Measurements from ENCODE around the gene DCN.

DCN gene

DNA sequence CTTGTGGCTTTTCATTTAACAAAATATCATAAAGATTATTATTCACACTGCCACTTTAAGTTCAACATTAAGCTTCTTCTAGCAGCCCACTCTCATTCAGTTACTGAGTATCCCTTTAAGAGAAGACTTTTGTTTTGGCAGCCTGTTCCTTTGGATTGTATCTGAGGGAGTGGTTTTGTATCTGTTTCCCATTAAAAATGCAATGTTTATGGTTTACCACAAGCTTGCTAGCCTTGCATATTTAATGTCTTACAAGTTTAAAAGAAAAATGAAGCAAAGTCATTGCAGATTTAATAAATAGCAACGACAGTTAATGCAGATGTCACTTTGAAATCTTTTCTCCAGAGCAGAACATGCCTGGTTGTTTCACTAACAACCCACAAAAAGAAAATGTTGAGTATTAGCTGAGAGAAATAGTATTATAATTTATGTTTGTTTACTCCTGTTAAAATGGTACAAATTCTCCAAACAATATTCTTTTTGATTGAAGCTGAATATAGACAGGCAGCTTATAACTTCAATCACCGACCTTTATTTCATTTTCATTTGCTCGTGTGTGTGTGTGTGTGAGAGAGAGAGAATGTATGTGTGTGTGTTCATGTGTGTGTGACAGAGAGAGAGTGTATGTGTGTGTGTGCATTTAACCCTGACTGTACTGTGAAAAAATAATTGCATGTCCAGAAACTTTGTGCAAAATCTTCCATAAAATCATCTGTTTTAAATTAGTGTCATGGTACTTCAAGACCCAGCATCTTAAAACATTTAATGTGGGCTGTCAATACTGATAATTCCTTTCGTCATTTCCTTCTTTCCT lies 1.8 kb downstream of the DCN start:
- in situ Hi-C loops (cut with MboI; ENCODE audit: low sequenced_read_pairs, unreplicated experiment) = no loop called here
- TF ChIP-seq, protein P1, sequence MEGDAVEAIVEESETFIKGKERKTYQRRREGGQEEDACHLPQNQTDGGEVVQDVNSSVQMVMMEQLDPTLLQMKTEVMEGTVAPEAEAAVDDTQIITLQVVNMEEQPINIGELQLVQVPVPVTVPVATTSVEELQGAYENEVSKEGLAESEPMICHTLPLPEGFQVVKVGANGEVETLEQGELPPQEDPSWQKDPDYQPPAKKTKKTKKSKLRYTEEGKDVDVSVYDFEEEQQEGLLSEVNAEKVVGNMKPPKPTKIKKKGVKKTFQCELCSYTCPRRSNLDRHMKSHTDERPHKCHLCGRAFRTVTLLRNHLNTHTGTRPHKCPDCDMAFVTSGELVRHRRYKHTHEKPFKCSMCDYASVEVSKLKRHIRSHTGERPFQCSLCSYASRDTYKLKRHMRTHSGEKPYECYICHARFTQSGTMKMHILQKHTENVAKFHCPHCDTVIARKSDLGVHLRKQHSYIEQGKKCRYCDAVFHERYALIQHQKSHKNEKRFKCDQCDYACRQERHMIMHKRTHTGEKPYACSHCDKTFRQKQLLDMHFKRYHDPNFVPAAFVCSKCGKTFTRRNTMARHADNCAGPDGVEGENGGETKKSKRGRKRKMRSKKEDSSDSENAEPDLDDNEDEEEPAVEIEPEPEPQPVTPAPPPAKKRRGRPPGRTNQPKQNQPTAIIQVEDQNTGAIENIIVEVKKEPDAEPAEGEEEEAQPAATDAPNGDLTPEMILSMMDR (IDR thresholded peaks at IDR 0.05; ENCODE audit: borderline replicate concordance, control extremely low read depth, extremely low read depth, insufficient read depth, missing control alignments) = no peak
- DNase-seq (ENCODE audit: low spot score) = no peak

DNA sequence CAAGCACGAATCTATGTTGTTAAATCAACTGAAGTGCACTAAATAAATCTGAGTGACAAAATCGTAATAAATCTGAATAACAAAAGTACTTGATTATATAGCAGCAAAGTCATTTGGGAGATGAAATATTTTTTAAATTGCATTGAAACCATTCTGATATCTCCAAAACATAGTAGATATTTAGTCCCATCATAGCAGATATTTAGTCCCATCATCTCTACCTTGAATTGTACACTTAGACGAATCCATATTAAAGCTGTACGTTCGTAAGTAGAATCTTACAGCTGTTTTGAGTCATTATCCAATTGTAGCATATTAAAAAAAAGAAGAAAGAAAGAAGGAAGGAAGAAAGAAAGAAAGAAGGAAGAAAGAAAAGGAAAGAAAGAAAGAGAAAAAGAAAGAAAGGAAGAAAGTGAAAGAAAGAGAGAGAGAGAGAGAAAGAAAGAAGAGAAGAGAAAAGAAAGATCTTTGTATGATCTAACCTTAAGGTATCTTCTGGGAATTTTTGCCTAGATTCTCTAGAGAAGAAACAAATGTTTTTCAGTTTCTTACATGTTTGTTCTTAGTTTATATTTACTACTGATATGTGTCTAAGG lies 2.6 kb downstream of the DCN start:
- no peak for DNase-seq (ENCODE audit: low spot score)
- in situ Hi-C loops (cut with MboI; ENCODE audit: low sequenced_read_pairs, unreplicated experiment) = no loop called here
- TF ChIP-seq, protein P1 (IDR thresholded peaks at IDR 0.05; ENCODE audit: borderline replicate concordance, control extremely low read depth, extremely low read depth, insufficient read depth, missing control alignments) = no peak

DNA sequence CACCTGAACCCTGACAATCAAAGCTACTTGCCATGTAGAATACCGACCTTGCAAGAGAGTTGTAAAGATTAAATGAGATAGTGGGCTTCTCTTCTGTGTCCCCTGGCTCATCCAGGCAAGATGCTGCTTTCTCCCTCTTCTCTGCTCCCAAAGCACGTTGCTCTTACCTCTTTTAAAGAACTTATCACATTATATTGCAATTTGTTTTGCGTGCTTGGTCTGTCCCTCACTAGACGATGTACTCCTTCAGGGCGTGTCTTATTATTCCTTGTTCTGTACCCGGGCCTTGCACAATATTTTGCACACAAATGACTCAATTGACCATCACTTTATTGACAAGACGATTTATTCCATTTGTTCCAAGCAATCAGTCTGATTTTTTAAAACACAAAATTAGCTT lies 3.3 kb downstream of the DCN start:
- in situ Hi-C loops (cut with MboI; ENCODE audit: low sequenced_read_pairs, unreplicated experiment) = no loop called here
- TF ChIP-seq, protein P1 (IDR thresholded peaks at IDR 0.05; ENCODE audit: borderline replicate concordance, control extremely low read depth, extremely low read depth, insufficient read depth, missing control alignments) = no peak
- DNase-seq (ENCODE audit: low spot score) = no peak

DNA sequence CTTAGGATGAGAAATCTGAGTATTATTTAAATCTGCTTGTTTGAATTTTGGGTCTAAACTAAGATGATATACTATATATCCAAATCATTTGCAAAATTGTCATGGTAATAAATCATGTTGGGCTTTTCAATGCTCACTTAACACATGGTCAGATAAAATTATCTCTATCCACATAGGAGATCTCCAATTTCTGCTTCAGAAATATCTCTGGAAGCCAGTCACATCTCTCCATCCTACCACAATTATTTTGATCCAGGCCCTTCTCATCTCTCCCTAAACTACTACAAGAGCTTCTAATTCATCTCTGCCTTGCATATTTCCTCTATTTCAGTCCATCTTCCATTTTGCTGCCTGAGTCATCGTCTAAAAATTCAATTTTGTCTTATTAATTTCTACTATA lies 3.8 kb downstream of the DCN start:
- in situ Hi-C loops (cut with MboI; ENCODE audit: low sequenced_read_pairs, unreplicated experiment) = no loop called here
- DNase-seq (ENCODE audit: low spot score) = no peak
- TF ChIP-seq, protein P1 (IDR thresholded peaks at IDR 0.05; ENCODE audit: borderline replicate concordance, control extremely low read depth, extremely low read depth, insufficient read depth, missing control alignments) = no peak

DNA sequence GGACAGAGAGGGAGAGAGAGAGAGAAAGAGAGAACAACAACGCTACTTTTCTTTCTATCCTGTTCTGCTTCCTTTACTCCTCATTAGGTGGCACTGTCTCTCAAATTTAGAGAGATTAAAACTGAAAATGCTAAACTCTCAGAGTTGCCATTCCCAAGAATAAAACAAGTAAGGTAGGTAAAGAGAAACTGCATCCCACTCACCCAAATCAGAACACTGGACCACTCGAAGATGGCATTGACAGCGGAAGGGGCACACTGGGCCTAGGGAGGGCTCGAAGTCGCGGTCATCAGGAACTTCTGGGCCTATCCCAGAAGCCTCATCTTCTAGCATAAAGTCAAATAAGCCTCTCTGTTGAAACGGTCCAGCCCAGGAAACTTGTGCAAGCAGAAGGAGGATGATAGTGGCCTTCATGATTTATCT lies 4.5 kb downstream of the DCN start:
- in situ Hi-C loops (cut with MboI; ENCODE audit: low sequenced_read_pairs, unreplicated experiment) = no loop called here
- TF ChIP-seq, protein P1 (IDR thresholded peaks at IDR 0.05; ENCODE audit: borderline replicate concordance, control extremely low read depth, extremely low read depth, insufficient read depth, missing control alignments) = no peak
- no peak for DNase-seq (ENCODE audit: low spot score)

DNA sequence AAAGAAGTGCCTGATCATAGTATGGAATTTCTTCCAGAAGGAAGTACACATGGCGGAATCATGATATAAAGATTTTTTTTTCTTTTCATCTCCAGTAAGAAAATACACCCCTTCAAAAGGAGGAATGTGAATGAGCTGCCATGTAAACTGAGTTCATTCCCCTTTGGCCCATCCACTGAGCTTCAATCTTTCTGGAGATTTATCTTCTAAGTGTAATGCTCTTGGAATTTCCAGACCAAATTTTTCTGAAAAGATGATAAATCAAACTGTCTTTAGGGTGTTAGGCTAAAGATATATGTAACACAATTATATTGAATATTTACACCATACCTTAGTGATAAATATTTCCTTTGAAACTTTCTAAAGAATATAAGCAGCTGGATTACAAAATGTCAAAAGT lies 5.2 kb downstream of the DCN start:
- no peak for DNase-seq (ENCODE audit: low spot score)
- in situ Hi-C loops (cut with MboI; ENCODE audit: low sequenced_read_pairs, unreplicated experiment) = no loop called here
- TF ChIP-seq, protein P1 (IDR thresholded peaks at IDR 0.05; ENCODE audit: borderline replicate concordance, control extremely low read depth, extremely low read depth, insufficient read depth, missing control alignments) = no peak

Data from GM13976 (cell line).